Head of caudate nucleus (tissue), 42 donors: Measurements from ENCODE around the gene KMT5B.
"Not testable (repeated sequence)": the region's sequence is repeated elsewhere in the genome, so short reads cannot be mapped to it uniquely, and the experiment has no call there.

Source experiments
- DNase-seq, 42 donors: peaks; one replicate each; pipeline versions ENCODE4 v3.0.0 to v3.0.0-alpha.2; 2020 to 2021; ENCODE audit warnings: mixed read lengths in 7 of 42
- intact Hi-C: fragments of 100-400 bp; cut with DNase I; formaldehyde crosslinking; loops from one replicate; pipeline ENCODE4 v1.15.0; 2022

KMT5B gene

GRCh38 chr11:68213135-68213515 is at the start of gene KMT5B:
Gene KMT5B (minus strand): TSS chr11:68213296. CDS start chr11:68190076, 23,220 bp downstream.
- DNase-seq: peak in 31 of 42 donors; percentile 21 to 81 (median 60)

DNA sequence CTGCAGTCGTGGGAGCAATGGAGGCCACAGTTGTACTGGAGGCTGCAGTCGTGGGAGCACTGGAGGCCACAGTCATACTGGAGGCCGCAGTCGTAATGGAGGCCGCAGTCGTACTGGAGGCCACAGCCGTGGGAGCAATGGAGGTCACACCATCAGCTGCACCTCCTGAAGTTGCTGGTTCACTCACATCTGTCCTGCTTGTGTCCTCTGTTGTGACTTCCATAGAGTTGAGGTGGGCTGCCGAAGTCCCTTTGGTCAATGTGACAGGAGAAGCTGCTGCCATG is 49.4 kb upstream of the KMT5B start:
- DNase-seq: no peak
- intact Hi-C loops: loop anchor here (10.0 kb wide), 1 partner anchor 182 kb away; no protein-coding TSS in a partner anchor

More at GRCh38 chr11:68213135-68213515, at the start of gene KMT5B:
- intact Hi-C loops: loop anchor here (2.0 to 10.0 kb wide), 3 partner anchors 82 to 244 kb away; partner anchors contain the start of gene CHKA

DNA sequence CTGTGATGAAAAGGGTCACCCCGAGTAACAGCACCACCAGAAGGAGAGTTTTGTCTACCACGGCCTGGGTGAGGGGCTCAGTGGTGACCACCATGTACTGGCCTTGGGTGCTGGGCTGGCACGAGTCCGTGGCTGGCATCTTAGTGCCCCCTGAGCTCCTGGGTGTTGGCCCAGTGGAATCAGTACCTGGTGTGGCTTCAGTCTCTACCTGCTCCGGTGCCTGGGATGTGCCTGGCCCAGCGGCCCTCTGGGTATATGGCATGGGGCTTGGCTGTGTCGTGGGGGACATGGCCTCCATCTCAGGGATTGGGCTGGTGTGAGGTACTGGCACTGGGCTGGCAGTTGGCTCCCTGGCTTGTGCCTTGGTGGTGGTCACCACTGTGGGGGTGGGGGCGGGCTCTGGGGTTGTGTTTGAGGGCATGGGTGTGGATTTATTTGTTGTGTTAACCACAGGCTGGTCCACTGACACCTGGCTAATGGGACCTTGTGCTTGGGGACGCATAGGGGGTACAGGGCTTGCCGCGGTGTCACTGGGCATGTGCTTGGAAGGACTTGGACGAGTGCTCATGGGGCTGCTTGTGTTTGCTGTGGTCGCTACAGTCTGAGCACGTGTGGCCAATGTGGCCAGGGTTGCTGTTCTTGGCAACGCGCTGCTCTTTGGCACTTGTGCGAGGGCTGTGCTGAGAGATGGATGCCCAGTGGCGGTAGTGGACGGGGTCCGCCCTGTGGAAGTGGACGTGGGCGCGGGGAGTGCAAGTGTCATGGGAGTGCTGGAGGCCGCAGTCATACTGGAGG is 48.9 kb upstream of the KMT5B start:
- intact Hi-C loops: loop anchor here (10.0 kb wide), 1 partner anchor 183 kb away; no protein-coding TSS in a partner anchor
- DNase-seq: no peak

DNA sequence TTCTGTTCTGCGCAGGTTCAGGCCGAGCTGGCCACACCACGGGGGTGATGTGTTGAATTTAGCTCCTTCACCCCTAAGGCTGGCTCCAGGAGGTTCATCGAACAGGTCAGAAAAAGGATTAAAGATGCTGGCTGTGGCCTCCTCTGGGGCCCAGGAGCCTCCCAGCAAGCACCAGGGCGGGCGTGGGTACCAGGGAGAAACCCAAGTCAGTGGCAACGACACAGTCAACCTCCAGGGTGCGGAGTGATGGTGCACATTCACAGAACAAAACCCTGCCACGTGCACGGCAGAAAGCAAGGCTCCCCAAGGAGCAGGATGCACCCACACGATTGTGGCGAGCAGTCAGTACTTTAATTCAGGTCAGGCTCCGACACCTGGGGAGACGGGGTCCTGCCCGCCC is 47.9 kb upstream of the KMT5B start:
- intact Hi-C loops: loop anchor here (10.0 kb wide), 1 partner anchor 184 kb away; no protein-coding TSS in a partner anchor

DNA sequence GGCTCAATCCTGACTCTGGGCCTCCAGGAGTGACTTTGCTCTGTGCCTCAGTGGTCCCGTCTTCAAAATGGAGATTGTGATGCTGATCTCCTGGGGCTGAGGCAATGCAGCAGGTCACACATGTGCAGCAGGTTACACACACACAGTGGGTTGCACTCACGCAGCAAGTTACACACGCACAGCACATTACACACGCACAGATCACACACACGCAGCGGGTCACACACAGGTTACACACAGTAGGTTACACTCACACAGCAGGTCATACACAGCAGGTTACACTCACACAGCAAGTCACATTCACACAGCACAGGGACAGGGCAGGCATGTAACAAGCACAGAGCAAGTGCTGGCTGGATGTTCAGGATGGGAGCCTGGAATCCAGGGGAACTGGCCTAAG is 47.4 kb upstream of the KMT5B start:
- intact Hi-C loops: loop anchor here (10.0 kb wide), 1 partner anchor 184 kb away; no protein-coding TSS in a partner anchor

More for the DNA sequence above, 47.9 kb upstream of the KMT5B start:
- DNase-seq: peak; percentile 35 to 92 (median 72)

GRCh38 chr11:68259122-68259959 is 46.2 kb upstream of the KMT5B start:
- no peak for DNase-seq
- intact Hi-C loops: loop anchor here (5.0 kb wide), 2 partner anchors 38 to 123 kb away; no protein-coding TSS in a partner anchor

More for the DNA sequence above, 47.4 kb upstream of the KMT5B start:
- no peak for DNase-seq

- intact Hi-C loops: loop anchor here (5.0 kb wide), 2 partner anchors 39 to 124 kb away; no protein-coding TSS in a partner anchor
- no peak for DNase-seq
Observed at GRCh38 chr11:68258363-68258765, 45.3 kb upstream of the KMT5B start.

DNA sequence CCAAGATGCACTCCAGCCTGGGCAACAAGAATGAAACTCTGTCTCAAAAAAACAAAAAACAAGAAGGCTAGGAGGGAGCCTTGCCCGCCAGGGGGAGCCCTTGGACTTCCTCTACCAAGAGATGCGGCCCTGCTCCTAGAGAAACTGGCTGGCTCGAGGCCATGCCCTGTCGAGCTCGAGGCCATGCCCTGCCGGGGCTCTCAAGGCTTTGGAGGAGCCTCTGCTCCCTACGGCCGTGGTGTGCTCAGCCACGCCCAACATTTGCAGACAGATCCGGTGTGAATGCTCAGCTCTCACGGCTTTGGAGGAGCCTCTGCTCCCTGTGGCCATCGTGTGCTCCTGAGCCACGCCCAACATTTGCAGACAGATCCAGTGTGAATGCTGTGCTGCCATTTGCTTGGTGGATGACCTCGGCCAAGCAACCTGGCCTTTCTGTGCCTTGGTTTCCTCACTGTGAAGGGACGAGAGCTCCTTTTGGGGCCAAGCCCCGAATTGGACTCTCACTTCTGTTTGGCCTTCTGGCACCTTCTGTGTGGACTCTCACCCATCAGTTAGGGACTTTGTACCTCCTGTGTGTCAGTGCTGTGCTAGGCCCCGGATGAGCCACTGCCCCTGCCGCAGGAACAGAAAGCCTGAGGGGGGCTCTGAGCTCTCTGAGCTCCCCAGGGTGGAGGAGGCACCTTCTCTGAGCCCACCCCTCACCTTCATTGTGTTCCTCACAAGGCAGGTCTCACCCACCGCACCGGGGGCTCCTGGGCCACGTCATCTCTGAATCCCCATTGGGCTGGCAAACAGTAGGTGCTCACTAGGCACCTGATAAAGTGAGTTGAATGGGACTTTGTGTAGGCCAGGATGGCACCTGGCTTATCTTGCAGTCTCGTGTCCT is 44.6 kb upstream of the KMT5B start:
- intact Hi-C loops: loop anchor here (5.0 kb wide), 2 partner anchors 40 to 125 kb away; no protein-coding TSS in a partner anchor
- DNase-seq: peak; percentile 90 to 100 (median 97)

GRCh38 chr11:68256331-68256741 is 43.2 kb upstream of the KMT5B start:
- intact Hi-C loops: loop anchor here (5.0 kb wide), 2 partner anchors 41 to 126 kb away; no protein-coding TSS in a partner anchor
- DNase-seq: no peak

GRCh38 chr11:68255526-68255925 is 42.4 kb upstream of the KMT5B start:
- DNase-seq: no peak

GRCh38 chr11:68254421-68254820 is 41.3 kb upstream of the KMT5B start:
- DNase-seq: no peak
- intact Hi-C loops: no loop called here

More at GRCh38 chr11:68255526-68255925, 42.4 kb upstream of the KMT5B start:
- intact Hi-C loops: loop anchor here (5.0 kb wide), 2 partner anchors 42 to 127 kb away; no protein-coding TSS in a partner anchor

DNA sequence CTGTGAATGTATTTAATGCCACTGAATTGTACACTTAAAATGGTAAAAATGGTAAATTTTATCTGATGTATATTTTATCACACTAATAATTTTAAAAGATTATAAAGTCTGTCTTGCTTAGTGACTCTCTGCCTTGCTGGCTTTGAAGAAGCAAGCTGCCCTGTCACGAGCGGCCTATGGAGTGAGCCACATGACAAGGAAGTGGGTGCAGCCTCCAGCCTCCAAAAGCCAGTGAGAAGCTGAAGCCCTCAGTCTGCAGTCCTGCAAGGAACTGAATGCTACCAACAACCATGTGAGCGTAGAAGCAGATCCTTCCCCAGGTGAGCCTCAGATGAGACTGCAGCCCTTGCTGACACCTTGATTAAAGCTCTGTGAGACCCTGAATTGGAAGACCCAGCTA is 38.7 kb upstream of the KMT5B start:
- DNase-seq: no peak
- intact Hi-C loops: no loop called here

DNA sequence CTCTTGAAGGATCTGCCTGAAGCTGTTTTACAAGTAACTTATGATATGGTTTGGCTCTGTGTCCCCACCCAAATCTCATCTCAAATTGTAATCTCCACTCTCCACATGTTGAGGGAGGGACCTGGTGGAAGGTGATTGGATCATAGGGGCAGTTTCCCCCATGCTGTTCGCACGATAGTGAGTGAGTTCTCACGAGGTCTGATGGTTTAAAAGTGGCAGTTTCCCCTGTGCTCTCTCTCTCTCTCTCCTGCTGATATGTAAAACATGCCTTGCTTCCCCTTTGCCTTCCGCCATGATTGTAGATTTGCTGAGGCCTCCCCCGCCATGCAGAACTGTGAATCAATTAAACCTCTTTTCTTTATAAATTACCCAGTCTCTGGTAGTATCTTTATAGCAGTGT is 31.8 kb upstream of the KMT5B start:
- not testable (repeated sequence) for DNase-seq

DNA sequence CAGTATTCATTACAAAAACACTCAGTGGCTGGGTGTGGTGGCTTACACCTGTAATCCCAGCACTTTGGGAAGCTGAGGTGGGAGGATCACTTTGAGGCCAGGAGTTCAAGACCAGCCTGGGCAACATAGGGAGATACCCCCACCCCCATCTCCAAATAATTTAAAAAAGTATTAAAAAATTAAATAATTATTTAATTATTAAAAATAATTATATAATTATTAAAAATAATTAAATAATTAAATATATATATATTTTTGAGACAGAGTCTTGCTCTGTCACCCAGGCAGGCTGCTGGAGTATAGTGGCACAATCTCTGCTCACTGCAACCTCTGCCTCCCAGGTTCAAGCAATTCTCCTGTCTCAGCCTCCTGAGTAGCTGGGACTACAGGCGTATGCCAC is 30.8 kb upstream of the KMT5B start:
- DNase-seq, intact Hi-C loops: not testable (repeated sequence)

More for the DNA sequence above, 31.8 kb upstream of the KMT5B start:
- intact Hi-C loops: not testable (repeated sequence)

DNA sequence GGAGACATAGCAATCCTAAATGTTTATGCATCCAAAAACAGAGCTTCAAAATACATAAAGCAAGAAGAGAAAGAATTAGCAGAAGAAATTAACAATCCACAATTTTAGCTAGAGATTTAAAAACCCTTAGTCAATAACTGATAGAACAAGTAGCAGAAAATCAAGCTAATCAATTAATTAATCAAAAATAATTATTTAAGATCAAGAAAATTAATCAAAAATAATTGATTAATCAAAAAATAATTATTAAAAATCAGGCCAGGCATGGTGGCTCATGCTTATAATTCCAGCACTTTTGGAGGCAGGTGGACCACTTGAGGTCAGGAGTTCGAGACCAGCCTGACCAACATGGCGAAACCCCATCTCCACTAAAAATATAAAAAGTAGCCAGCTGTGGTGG is 29.5 kb upstream of the KMT5B start:
- DNase-seq: no peak
- intact Hi-C loops: no loop called here

DNA sequence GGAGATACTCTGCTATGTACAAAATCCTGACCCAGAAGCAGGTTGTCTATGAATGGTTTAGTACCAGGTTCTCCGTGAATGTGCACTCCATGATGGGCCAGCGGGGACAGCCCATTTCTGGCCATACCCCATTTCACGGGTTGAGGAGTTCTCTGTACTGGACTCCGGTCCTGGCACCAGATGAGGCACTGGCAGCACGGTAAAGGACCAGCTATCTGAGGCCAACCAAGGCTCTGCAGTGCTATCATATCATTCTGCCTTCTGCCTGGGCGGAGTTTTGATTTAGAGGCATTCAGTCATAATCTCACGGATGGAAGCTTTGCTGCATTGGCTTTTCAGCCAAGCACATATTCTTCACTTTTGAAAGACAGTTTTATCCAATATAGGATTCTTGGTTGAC is 18.5 kb upstream of the KMT5B start:
- DNase-seq: no peak
- intact Hi-C loops: no loop called here

DNA sequence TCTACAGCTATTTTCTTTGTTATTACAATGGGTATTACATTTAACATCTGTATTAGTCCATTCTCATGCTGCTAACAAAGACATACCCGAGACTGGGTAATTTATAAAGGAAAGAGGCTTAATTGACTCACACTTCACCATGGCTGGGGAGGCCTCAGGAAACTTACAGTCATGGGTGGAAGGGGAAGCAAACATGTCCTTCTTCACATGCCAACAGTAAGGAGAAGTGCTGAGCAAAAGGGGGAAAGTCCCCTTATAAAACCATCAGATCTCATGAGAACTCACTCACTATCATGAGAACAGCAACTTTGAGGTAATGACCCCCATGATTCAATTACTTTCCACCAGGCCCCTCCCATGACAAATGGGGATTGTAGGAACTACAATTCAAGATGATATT is 16.5 kb upstream of the KMT5B start:
- intact Hi-C loops: no loop called here
- DNase-seq: no peak

DNA sequence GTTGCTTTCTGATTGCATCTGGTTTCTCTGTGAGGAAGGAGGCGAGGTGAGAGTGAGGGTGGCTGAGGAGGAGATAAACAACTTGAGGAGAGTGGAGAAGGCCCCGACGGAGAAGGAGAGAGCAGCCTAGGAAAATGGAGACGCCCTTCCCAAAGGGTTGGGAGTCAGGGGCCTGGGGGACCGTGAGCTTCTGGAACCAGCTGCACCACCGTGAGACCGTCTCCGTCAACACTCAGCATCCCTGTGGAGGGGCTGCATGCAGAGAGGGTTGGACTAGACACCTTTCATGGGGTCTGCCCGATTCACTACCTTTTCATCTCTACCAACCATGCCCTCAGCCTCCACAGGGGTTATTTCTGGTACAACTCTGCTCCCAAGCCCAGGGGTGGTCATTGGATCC is 13.3 kb upstream of the KMT5B start:
- intact Hi-C loops: no loop called here
- DNase-seq: no peak

- DNase-seq: no peak
- intact Hi-C loops: no loop called here
Observed at GRCh38 chr11:68224606-68225005, 11.5 kb upstream of the KMT5B start.
